ENCODE data around the gene FAM111A. TPM values are rescaled to one million over a fixed set of nuclear protein-coding genes. Genes with fewer than 3 reads are reported as not detected.
"Not testable (repeated sequence)": the region's sequence is repeated elsewhere in the genome, so short reads cannot be mapped to it uniquely, and the experiment has no call there.

The FAM111A gene
- total RNA-seq = 53.0 and 57.4 TPM in 2 replicates
- polyA plus RNA-seq = 13.6 and 20.1 TPM in 2 replicates
- 20.4 and 22.5 TPM in 2 replicates for polyA plus RNA-seq (2011; cell fraction: cytosol; rRNA removed)
- 112 and 119 TPM in 2 replicates for polyA plus RNA-seq (2011; cell fraction: nucleus; rRNA removed)
- 20.2 and 27.4 TPM in 2 replicates for polyA plus RNA-seq (2012)
- polyA minus RNA-seq = 32.8 and 33.6 TPM in 2 replicates
- polyA minus RNA-seq (2011; cell fraction: cytosol; rRNA and poly(A)+ RNA removed) = 19.9 TPM
- polyA minus RNA-seq (2011; cell fraction: nucleus; rRNA and poly(A)+ RNA removed) = 38.8 and 47.7 TPM in 2 replicates
- Bru-seq, nascent RNA = percentile 88 among the genes with signal in this experiment
- BruChase-seq, experiment 1, labeled RNA remaining after a 6-hour chase = percentile 95 among the genes with signal in this experiment
- BruChase-seq, experiment 2, labeled RNA remaining after a 2-hour chase = percentile 95 among the genes with signal in this experiment
- long read RNA-seq, partial matches to known transcripts = 16 of 48 reads
- long read RNA-seq, other reads (novel, unspliced or antisense) = 25 of 48 reads

GRCh38 chr11:59142530-59143507 is at the start of gene FAM111A:
FAM111A (plus strand) TSS chr11:59142856; CDS start chr11:59148873, 6,017 bp downstream.
- Histone ChIP-seq H4K20me1 (replicated peaks; ENCODE audit: control insufficient read depth, extremely low read depth, insufficient read depth, low read length) (no peaks in the 10 kb centered on the region), H2AFZ (ENCODE audit: low read depth, low read length) (peak within 1 kb of the TSS; percentile 78), H3K4me3 (replicated peaks in 1 of 3; ENCODE audit: insufficient read depth in 1 of 3, low read depth in 1 of 3, low read length in 3 of 3) (peak within 1 kb of the TSS; percentile 69 to 90 (median 74)), H3K36me3 (ENCODE audit: control insufficient read depth in 2 of 2, extremely low read depth in 1 of 2, insufficient read depth in 2 of 2, low read length in 2 of 2) (peaks cover 0 to 2% of the 10 kb centered on the region in 2 experiments), H3K79me2 (ENCODE audit: control insufficient read depth, insufficient read depth, low read length) (peaks cover 22% of the 10 kb centered on the region), H3K4me2 (ENCODE audit: insufficient read depth, low read length) (peak within 1 kb of the TSS; percentile 95), H3K9ac (replicated peaks; ENCODE audit: extremely low read depth, insufficient read depth, low read length) (peak within 1 kb of the TSS; percentile 85), H3K27ac (ENCODE audit: insufficient read depth, low read depth, low read length) (peak within 1 kb of the TSS; percentile 74), H3K27me3 (ENCODE audit: control insufficient read depth in 2 of 2, insufficient read depth in 2 of 2, low read length in 2 of 2) (no peaks in the 10 kb centered on the region), H3K4me1 (ENCODE audit: control insufficient read depth, extremely low read depth, insufficient read depth, low read length) (peaks cover 32% of the 10 kb centered on the region), H3K9me1 (replicated peaks; ENCODE audit: control insufficient read depth, extremely low read depth, insufficient read depth, low read length) (no peaks in the 10 kb centered on the region), H3K9me3 (replicated peaks; ENCODE audit: control insufficient read depth, insufficient read depth, low read length) (no peaks in the 10 kb centered on the region)
- TF ChIP-seq POLR2AphosphoS5 (IDR thresholded peaks at IDR 0.05; ENCODE audit: insufficient read depth, low read depth, low read length) = peak; percentile 77
- no peak for TF ChIP-seq MAX (IDR thresholded peaks at IDR 0.05; ENCODE audit: insufficient read depth, insufficient read length)
- TF ChIP-seq POLR2A (IDR thresholded peaks at IDR 0.05; ENCODE audit: low read depth, low read length) = peak; percentile 66
- no peak for TF ChIP-seq GATA2 (IDR thresholded peaks at IDR 0.05; ENCODE audit: insufficient read depth, insufficient read length, low read depth, low read length)
- no peak for TF ChIP-seq EZH2 (IDR thresholded peaks at IDR 0.05; ENCODE audit: borderline replicate concordance, low read depth, low read length, severe bottlenecking)
- peak; percentile 17 to 47 for TF ChIP-seq CTCF (IDR thresholded peaks at IDR 0.05; ENCODE audit: extremely low read depth in 1 of 2, insufficient read depth in 1 of 2, low read depth in 1 of 2, low read length in 2 of 2)
- no peak for TF ChIP-seq MYC (IDR thresholded peaks at IDR 0.05; ENCODE audit: low read depth, low read length)
- no peak for TF ChIP-seq FOS (IDR thresholded peaks at IDR 0.05; ENCODE audit: borderline replicate concordance, insufficient read depth, low read length)
- TF ChIP-seq JUN (IDR thresholded peaks at IDR 0.05; ENCODE audit: borderline replicate concordance, insufficient read depth, insufficient read length, low read depth) = no peak
- POLR2A ChIA-PET = interaction anchor here (1.0 to 1.2 kb wide), 2 partner anchors 15 to 38 kb away, joined by 3 to 6 read pairs; no protein-coding TSS in a partner anchor
- intact Hi-C loops (cut with micrococcal nuclease) = loop anchor here (1.0 to 5.0 kb wide), 5 partner anchors 15 to 1366 kb away; partner anchors contain the start of gene FAM111B
- DNase-seq (ENCODE audit: low read depth, low spot score) (peak; percentile 91), FAIRE-seq (peak; percentile 58)
- dilution Hi-C loops (cut with MboI; ENCODE audit: extremely low pct_ligation_motif_present, low sequenced_read_pairs) = no loop called here
- CTCF ChIA-PET = interaction anchor here (0.8 to 6.0 kb wide), 14 partner anchors 8 to 490 kb away, joined by 3 to 91 read pairs (median 4); partner anchors contain the start of genes DTX4 and FAM111B
- BruUV-seq (replicated peaks) = TSS peak; percentile 33

- H3K36me3 ChIP-seq (ENCODE audit: control insufficient read depth in 2 of 2, extremely low read depth in 1 of 2, insufficient read depth in 2 of 2, low read length in 2 of 2); H2AFZ ChIP-seq (ENCODE audit: low read depth, low read length); dilution Hi-C loops (cut with MboI; ENCODE audit: extremely low pct_ligation_motif_present, low sequenced_read_pairs); H3K27ac ChIP-seq (ENCODE audit: insufficient read depth, low read depth, low read length); H3K9me1 ChIP-seq (replicated peaks; ENCODE audit: control insufficient read depth, extremely low read depth, insufficient read depth, low read length); POLR2A ChIA-PET; FAIRE-seq; H3K4me2 ChIP-seq (ENCODE audit: insufficient read depth, low read length); intact Hi-C loops (cut with micrococcal nuclease); H3K4me3 ChIP-seq (replicated peaks in 1 of 3; ENCODE audit: insufficient read depth in 1 of 3, low read depth in 1 of 3, low read length in 3 of 3); H4K20me1 ChIP-seq (replicated peaks; ENCODE audit: control insufficient read depth, extremely low read depth, insufficient read depth, low read length); DNase-seq (ENCODE audit: low read depth, low spot score); H3K4me1 ChIP-seq (ENCODE audit: control insufficient read depth, extremely low read depth, insufficient read depth, low read length); H3K27me3 ChIP-seq (ENCODE audit: control insufficient read depth in 2 of 2, insufficient read depth in 2 of 2, low read length in 2 of 2); H3K9me3 ChIP-seq (replicated peaks; ENCODE audit: control insufficient read depth, insufficient read depth, low read length); H3K9ac ChIP-seq (replicated peaks; ENCODE audit: extremely low read depth, insufficient read depth, low read length); BruUV-seq (replicated peaks); H3K79me2 ChIP-seq (ENCODE audit: control insufficient read depth, insufficient read depth, low read length): not testable (repeated sequence)
- CTCF ChIA-PET = interaction anchor here (4.6 to 5.7 kb wide), 2 partner anchors 42 to 65 kb away, joined by 59 to 63 read pairs; no protein-coding TSS in a partner anchor
Measured at GRCh38 chr11:59093576-59093975, 49.1 kb upstream of the FAM111A start.

Measured in endothelial cell of umbilical vein (primary cell).